Measurements from ENCODE around the gene PRKCQ. TPM values are rescaled to one million over a fixed set of nuclear protein-coding genes. Genes with fewer than 3 reads are reported as not detected.
"Not testable (repeated sequence)": the region's sequence is repeated elsewhere in the genome, so short reads cannot be mapped to it uniquely, and the experiment has no call there.

The PRKCQ gene
- total RNA-seq, 1 donor from 2014 or later: 0.64 TPM

DNA sequence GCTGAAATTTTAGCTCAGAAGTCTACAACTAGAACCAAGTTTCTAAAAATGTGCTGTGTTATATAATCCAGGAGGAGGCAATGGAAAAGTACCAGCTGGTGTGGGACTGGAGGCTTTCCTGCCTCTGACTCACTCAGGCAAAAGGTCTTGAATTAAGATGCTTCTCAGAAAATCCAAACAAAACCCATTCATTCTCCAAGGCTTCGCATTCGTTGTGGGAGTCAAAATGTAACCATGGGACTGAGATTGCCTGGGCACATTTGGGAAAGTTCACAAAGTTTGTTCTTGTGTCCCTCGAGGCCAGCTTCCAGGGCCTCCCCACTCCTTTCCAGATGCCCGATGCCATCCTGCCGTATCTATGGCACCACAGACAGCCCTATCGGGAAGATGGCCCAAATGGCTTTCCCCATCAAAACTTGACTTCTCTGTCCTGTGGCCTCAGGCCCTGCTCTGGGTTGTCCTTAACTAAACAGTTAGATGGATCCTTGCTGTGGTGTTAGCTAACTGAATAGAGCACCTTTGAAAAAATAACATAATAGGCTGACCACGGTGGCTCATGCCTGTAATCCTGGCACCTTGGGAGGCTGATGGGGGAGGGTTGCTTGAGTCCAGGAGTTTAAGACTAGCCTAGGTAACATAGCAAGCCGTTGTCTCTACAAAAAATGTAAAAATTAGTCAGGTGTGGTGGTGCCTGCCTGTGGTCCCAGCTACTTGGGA, 196.8 kb downstream of the PRKCQ start:
- no peak for ATAC-seq

DNA sequence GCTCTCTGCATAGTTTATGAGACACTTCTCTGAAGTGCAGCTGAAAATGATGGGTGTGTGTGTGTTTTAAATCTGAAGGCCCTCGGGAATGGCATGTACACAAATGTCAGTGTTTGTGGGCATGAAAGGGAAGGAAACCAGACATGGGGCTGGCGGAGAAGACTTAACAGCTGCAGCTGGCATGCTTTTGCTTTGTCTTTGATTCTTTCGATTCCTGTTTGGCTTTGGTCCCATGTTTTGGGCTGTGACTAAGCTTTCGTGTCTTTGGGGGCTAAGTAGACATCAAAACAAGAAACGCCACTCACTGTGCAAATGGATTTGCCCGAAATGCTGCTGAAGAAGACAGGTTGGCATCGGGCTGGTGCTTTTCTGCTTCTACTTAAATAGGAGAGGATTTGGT, 198.0 kb downstream of the PRKCQ start:
- ATAC-seq: no peak

DNA sequence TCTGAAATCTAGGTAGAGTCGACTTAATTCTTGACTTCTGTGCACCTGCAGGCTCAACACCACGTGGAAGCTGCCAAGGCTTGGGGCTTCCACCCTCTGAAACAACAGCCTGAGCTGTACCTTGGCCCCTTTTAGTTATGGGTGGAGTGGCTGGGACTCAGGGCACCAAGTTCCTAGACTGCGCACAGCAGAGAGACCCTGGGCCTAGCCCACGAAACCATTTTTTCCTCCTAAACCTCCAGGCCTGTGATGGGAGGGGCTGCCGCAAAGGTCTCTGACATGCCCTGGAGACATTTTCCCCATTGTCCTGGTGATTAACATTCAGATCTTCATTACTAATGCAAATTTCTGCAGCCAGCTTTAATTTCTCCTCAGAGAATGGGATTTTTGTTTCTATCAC, 199.6 kb downstream of the PRKCQ start:
- not testable (repeated sequence) for ATAC-seq

- no peak for ATAC-seq
Measured at GRCh38 chr10:6379015-6379776, 200.9 kb downstream of the PRKCQ start.
